GM19455 (cell line): ENCODE data around the gene PLEKHG3.

Experiments used
- ATAC-seq: cut with Tn5 transposase; IDR thresholded peaks from one replicate; pipeline ENCODE4 v1.9.1; 2021; ENCODE audit not compliant: unreplicated experiment

PLEKHG3 gene

DNA sequence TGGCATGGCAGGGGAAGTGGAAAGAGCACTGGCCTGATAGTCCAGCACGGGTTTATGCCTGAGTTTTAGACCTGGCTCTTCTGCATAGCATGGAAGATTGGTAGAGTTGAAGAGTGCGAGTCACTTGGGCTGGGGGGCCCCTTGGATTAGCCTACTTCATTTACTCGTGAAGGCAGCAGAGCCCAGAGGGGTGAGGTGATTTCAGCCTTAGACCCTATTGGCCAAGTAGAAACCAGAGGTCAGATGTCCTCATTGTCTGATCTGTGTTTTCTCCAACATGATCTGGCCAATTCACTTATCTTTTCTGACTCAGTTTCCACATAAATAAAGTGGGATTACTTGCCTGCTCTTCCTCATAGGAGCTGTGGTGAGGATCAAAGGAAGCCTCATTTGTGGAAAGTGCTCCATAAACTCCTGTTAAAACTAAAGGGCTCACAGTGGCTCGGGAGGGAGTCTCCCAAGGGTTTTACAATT is 1.9 kb downstream of the PLEKHG3 start:
- no peak for ATAC-seq

DNA sequence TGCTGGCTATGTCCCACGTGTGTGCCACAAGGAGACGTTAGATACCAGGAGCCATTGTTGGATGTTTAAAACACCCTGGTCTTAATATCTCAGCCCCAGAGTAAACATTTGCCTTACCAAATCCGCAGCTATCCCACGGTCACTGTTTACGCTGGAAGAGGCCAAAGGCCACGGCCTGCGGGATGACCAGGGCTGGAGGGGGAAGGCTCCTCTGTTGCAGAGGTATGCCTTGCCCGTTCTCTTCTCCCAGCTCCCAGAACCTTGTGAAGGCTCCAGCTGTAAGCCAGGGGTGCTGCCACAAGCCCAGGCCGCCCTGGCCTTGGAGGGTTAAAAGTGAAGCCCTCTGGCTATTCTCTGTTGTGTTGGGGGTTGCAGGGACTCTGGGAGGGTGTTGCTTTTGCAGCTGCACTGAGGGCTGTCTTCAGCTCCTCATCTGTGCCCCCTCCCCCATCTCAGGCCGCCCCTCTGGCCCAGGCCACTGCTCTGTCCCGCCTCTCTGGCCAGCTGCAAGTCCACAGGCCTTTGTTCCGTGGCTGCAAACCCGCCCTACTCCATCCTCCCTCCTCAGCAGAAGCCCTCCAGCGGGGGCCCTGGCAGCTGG is 2.5 kb downstream of the PLEKHG3 start:
- ATAC-seq: no peak

DNA sequence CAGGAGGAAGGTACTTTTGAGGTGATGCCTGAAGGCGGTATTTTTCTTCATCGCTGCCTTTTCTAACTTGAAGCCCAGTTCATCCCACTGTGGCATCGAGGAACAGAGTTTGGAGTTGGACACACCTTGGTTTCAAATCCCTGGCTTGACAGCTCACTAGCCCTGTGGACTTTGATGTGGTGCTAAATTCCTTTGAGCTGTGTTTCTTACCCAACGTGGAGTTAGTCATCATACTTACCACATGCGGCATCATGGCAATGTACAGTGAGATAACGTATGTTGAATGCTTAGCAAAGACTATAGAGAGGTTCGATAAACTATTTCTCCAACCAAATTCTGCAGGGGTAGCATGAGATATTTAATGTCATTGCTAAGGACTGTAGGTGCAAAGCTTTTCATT is 3.4 kb downstream of the PLEKHG3 start:
- no peak for ATAC-seq

DNA sequence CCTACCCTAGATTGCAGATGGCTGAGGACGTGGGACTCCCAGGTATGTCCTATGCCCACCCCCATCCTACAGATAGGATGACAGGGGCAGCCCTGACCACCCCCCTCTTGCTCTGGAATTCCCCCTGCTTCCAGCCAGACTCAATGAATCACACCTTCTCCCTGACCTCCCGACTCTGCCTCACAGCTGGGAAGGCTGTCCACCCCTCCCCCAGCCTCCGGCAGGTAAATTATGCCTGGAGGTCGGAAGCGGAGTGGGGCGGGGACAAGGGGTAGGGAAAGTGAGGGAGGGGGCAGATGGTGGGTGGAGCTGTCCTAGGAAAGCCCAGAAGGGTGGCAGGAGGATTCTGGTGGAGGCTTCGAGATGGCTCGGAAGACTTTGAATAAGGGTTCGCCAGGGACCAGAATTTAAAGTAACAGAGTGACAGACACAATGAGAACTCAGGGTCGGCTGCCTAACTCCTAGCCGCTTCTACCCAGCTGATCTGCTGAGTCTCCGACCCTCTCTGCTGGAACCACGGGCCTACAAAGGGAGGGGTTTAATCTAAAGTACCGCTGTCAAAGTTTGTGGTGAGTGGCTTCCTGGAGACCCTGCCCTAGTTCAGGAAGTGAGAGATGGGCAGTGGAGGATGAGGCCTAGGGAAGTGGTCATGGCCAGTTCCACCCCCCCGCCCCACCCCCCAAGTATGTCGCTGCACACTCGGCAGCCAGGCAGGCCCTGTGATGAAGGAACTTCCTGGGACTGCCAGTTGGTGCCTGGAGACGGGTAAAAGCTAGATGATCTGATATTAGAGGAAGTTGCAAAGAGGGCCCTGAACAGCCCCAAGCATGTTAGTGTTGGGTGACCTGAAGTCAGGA is 4.2 kb downstream of the PLEKHG3 start:
- no peak for ATAC-seq

DNA sequence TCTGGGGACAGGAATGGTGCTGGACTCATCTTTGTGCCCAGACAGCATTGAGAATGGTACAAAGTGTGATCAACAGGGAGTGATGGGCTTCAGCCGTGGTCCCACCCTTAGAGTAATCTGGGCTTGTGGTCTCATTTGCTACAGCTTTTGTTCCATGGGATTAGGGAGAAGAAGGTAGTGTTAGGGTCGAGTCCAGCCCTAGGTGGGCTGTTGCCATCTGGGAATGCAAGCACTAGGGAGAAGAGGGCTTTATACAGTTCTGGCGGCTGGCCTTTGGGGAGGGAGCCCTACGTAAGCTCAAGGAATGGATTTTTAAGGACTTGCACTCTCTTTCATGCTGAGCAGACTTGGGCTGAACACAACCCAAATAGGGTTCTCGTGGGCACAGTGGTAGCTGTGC is 4.9 kb downstream of the PLEKHG3 start:
- no peak for ATAC-seq

DNA sequence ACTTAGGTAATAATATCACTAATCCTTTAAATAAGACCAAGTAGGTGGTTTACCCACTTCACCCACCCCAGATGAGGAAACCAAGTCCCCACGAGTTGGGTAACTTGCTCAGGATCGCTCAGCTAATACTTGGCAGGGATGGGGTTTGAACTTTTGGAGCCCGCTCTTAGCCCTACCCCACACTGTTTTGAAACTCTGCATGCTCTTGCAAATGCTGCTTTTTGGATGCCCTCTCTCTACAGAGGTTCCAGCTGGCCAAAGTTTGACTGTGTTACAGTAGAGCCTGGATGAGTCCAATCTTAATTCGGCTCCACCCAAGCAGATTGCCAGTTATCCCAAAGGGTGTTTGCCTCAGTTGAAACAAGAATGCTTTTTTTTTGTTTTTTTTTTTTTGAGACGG is 6.8 kb downstream of the PLEKHG3 start:
- ATAC-seq: no peak

DNA sequence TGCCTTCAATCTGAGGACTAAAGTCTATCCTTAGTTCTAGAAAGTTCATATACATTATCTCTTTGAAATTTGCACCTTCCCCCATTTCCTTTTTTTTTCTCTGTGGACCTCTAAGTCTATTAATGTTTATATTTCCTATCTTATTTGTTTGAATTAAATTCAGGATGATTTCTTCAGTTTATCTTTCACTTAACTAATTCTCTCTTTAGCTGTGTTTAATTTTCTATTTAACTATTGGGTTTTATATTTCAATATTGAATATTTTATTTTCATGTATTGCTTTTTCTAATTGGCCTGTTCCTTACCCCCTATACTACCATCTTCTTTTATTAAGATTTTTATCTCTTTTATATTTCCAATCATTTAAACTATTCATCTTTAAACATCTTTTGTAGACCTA is 9.5 kb downstream of the PLEKHG3 start:
- no peak for ATAC-seq

DNA sequence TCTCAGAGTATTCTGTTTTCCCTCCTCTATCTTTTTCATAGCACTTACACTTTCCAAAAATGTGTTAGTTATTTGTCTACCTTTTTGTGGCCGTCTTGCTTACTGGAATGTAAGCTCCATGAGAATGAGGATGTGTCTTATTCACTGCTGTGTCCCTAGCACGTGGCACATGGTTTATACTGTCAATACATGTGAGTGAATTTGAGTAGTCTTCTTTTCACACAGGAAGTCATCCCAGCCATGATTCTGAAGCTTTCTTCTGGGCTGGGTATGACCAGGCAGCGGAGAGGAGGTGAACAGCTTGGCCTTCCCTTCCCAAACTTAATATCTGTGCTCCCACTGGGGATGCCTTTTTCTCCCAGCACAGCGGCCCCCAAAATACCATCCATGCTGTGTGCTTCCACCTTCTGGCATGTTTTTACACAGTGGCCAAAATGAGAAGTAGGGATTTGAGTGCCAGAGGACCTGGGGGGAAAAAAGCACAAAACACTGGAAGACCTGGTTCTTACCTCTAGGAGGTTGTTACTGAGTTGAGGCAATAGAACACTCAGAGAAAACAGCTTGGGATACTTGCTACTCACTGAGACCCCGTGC is 10.3 kb downstream of the PLEKHG3 start:
- ATAC-seq: no peak

DNA sequence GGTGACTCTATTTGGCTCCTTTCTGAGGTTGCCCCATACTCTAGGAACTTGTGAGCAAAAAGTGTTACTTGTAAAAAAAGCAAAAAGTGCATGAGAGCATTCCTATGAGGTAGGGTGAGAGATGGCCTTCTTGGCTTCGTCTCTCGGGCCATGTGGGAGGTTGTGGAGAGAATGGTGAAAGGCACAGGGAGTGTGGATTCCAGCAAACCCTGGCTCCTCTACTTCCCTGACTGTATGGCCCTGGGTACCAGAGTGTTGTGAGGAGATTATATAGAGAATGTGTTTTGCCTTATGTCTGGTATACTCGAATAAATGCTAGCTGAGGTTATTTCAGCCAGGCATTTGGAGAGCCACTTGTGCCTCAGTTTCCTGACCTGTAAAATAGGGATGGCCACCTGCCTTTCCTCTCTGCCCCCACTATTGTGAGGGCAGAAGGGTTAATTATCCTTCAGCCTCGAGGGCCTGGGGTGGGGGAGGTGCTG is 11.0 kb downstream of the PLEKHG3 start:
- no peak for ATAC-seq

DNA sequence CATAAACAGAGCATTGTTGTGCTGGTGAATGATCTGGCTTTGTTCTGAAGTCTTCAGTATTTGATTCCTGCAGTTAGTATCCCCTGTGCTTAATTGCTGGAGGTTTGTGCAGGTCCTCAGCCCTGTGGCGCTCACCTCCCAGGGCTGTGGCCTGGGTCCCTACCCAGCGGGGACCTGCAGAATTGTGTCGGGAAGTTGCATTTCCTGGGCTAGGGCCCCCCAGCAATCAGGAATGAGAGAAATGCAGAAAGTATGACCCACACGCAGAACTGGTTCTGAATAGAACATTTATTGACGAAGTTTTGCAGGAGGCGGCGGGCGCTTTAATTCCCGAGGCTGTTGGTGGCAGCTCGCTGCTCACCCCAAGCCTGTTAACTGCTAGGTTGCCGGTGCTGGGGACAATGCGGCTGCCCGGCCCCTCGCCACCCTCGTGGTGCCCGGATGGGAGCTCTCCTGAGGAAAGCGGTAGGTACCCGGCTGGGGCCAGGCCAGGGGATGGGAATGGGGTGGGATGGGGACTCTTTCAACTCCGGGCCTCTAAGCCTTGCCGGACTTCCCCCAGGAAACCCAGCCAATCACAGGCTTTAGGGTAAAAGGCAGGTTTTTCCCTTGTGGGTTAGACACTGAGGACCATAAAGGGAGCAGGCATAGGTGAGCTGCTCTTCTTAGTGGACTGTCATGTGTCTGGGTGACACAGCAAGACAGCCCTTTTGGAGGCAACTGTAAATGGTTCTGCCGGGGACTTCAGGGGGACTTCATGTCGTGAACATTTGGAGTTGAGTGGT is 11.6 kb downstream of the PLEKHG3 start:
- no peak for ATAC-seq

DNA sequence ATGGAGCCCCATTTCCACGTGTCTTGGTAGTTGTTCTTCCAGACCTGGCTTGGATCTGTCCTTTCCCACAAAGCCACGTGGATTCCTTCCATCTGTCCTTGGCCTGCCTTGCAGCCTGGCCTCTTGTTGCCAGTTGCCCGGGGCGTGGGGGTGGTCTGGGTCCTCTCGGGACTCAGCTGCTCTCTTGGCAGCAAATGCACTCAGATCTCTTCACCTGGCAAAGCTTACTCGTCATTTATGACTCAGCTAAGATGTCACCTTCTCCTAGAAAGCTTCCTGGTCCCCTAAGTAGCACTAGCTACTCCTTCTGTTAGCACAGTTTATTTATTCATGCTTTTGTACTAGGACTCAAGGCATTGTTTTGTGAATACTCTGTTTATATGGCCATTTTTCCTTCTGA is 13.6 kb downstream of the PLEKHG3 start:
- no peak for ATAC-seq

DNA sequence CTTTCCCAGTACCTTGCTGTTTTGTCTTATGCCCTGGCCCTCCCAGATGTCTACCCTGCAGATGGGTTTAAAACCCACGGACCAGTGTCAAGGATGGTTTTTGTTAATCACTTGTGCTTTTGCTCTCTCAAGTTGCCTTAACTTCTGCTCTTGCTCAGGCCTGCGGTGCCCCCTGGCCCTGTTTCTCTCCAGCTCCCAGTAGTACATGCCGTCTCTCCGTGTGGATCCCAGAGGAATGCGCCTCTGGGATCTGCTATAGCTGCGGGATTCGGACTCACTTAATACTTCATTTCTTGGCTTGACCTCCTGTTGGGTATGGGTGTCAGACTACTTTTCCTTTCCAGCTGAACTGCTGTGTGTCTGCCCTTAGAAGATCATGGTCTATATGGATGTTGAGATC is 14.5 kb downstream of the PLEKHG3 start:
- ATAC-seq: no peak

DNA sequence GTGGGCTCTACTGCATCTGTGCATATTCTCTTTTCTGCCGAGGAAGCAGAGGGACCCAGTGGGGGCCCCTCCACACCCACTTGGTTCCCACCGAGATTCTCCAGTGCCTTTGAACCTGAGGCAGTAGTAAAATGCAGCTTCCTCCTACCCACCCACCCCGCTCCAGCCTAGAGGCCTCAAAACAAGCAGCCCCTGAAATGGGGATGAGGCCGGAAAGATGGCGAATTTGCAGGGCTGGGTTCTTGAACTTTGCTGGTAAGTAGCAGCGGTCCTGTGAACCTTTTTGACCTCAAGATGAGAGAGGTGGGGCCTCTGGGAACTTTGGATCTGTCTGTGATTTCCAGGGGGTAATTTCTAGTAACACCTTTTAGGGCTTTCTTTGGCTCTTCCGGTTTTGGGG is 15.4 kb downstream of the PLEKHG3 start:
- ATAC-seq: no peak

DNA sequence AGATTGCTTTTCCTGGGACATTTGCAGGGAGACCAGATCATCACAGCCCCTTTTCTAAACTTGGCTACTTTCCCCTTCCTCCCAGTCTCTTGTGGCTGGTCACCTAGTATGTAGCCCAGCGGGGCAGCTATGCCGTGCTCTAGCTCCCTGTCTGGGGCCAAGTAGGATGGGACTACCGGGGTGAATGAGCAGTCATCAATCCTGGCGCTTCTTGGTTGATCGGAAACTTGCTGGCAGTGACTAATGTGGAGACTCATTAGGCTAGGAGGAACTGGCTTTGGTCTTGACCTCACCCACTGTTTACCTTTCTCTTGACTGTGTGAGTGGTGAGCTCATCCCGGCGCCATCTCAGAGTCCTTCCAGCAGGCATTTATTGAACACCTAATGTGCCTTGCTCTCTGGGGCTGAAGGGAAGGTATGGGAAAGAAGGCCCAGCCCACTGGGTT is 15.9 kb downstream of the PLEKHG3 start:
- ATAC-seq: no peak

DNA sequence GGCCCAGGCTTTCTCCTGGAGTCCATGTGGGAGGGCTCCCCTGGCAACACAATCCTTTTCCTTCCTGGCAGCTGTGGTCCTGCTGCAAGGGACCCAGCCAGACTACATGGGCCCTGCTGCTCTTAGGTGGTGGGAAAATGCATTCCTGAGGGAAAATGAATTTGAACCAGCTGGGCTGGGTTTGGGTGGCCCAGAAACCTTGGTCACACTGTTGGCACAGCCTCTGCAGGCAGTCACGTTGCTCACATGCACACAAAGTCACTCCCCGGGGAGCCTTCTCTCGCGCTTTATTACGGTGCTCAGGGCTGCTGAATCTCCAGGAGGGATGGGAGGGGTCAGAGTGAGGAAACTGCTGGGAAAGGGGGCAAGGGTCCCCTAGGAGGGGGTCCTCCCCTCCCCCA is 17.2 kb downstream of the PLEKHG3 start:
- ATAC-seq: no peak

DNA sequence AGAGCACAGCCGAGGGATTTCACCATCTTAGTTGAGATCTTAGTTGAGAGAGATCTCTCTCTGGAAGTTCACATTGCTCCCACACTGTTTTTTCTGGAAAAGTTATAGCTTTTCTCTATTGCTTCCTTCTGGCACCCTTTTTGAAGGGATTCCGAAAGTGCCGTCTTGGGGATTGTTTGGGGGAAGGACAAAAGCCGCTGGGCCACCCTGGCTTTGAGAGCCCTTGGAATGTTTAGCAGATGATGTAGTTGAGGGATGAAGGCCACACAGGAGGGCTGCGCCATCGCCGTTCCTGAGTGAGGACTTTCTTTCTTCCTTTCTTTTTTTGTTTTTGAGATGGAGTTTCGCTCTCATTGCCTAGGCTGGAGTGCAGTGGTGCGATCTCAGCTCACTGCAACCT is 17.7 kb downstream of the PLEKHG3 start:
- ATAC-seq: no peak

DNA sequence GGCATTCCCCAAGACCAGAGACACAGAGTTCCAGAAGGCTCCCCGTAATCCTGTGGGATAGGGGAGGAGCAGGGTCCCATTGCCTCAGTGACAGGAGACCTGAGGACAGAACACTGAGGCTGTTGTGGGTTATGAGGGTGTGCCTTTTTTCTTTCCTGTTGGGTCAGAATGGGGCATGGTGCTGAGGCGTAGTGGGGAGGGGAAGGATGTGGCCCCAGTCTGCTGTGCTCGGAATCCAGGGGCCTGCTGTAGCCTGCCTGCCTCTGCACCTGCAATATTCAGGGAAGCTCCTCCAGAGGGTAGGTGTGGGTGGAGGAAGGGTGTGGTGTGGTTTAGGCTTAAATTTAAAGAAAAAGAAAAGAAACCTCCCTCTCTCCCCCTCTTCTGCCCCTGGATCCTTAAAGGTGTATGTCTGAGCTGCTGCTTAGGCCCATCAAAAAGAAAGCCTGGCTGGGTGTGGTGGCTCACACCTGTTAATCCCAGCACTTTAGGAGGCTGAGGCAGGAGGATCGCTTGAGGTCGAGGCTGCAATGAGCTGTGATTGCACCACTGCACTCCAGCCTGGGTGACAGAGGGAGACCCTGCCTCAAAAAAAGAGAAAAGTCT is 18.7 kb downstream of the PLEKHG3 start:
- no peak for ATAC-seq

DNA sequence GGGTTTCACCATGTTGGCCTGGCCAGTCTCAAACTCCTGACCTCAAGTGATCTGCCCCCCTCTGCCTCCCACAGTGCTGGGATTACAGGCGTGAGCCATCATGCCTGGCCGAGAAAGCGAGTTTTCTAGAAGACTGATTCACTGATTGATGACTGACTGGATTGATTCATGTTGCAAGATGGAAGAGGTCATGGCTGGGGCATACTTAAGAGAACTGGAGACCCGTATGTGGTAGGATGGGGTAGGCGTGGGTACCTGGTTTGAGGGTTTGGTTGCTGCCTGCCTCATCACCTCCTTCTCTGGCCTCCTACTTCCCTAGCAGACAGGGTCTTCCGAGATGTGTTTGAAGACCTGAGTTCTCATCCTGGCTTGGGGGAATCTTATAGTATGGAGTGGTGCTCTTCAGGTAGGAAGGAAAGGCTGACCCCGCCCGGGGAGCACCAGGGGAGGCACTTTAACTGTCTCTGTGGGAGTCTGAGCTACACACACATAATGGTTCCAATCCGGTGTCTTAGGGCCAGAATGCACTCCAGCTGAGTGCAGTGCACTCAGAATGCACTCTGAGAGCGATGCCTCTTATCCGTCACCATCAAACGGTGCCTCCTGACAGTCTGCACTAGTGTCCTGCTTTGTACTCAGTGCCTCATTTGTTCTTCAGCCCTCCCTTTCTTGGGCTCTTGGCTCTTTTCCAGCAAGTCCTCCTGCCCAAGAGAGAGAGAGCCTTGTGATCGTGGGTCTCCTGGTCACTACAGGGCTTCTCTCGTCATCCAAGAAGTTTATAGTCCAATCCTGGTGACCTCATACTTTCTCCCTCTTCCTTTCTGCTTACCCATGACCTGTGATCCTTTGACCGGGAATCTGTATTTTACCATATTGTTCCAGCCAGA is 19.7 kb downstream of the PLEKHG3 start:
- ATAC-seq: no peak

DNA sequence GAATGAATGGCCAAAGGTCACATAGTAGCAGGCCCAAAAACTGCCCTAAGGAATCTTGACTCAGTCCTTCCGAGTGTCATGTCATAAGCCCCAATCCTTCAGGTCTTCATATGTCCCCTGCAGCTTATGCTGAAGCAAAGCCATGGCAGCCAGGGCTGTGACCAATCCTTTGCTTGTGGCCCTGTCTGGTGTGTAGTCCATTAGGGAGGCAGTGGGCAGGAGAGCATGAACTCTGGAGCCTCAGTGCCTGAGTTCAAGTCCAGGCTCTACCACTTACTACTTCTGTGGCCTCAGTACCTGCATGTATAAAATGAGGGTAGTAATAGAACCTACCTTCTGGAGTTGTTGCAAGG is 20.3 kb downstream of the PLEKHG3 start:
- no peak for ATAC-seq

DNA sequence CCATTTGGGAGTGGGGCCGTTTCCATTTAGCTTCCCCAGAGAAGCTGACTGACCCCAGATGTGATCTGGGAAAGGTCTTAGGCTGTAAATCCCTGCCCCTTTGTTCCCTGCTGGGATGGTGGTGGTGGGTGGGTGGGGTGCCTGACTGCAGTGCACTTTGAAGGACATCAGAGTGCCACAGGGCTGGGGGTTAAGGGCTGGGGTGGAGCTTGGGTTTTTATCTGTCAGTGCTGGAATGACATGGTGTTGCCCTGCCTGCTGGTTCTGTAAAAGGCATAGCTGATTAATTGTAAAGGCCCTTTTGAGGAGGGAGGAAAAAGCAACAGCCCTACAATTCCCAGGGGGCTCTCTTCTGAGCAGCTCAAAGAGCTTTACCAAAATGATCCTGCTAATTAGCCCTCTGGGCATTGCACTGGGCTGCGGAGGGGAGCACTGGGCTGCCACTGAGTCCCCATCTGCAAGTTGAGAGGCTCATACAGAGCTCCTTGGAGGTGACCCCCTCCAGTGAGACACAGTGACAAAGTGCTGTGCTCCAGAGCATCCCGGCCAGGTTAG is 21.1 kb downstream of the PLEKHG3 start:
- ATAC-seq: no peak
